ENCODE measurements around the gene SOWAHB.

The SOWAHB gene, protein sequence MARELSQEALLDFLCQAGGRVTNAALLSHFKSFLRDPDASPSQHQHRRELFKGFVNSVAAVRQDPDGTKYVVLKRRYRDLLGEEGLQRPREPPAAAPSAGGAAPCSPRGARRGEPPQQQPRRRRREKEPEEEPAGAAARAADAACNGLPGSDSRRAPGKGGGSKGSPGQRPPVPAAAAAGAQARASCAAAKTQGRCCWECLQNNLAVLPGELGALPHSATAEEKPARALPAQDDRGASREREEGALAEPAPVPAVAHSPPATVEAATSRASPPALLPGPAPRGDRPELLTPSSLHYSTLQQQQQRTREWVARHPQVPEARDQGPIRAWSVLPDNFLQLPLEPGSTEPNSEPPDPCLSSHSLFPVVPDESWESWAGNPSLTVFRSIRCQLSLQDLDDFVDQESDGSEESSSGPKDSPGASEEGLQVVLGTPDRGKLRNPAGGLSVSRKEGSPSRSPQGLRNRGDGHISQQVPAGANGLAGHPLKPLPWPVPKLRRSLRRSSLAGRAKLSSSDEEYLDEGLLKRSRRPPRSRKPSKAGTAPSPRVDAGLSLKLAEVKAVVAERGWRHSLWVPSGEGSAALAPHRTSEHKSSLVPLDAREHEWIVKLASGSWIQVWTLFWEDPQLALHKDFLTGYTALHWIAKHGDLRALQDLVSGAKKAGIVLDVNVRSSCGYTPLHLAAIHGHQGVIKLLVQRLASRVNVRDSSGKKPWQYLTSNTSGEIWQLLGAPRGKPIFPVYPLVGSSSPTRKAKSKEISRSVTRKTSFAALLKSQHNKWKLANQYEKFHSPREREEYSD

DNA sequence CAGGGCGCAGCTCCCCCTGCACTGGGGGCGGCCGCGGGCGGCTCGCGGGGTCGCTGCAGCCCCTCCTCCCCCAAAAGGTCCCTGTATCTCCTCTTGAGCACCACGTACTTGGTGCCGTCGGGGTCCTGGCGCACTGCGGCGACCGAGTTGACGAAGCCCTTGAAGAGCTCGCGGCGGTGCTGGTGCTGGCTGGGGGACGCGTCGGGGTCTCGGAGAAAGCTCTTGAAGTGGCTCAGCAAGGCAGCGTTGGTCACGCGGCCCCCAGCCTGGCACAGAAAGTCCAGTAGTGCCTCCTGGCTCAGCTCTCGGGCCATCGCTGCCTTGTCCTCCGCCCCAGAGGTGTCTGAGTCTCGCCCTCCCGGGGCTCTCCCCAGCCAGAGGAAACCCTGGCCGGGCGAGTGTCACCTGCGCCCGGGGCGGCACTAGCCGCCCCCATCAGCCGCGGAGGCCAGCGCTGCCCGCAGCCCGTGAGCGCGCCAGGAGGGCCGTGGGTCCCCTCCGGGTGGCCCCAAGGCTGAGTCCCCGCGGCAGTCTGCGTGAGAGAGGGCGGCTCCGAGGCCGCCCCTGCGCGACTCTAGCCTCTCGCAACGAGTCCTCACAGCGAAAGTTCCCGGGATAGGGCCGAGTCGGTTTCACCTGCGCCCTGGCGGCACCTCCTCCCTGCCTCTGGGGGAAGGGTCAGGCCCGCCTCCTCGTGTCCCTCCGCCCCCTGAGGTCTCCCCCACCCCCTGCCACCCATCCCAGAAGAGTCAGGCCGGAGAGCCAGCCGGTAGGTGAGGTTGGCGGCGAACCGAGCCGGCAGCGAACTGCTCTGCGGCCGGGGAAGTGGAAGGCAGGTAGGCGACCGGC lies at the start of gene SOWAHB:
TSS of gene SOWAHB (minus strand) at position 609 of the 849 bp plus-strand sequence. CDS start at position 314, 295 bp downstream.
- no peak for DNase-seq

DNA sequence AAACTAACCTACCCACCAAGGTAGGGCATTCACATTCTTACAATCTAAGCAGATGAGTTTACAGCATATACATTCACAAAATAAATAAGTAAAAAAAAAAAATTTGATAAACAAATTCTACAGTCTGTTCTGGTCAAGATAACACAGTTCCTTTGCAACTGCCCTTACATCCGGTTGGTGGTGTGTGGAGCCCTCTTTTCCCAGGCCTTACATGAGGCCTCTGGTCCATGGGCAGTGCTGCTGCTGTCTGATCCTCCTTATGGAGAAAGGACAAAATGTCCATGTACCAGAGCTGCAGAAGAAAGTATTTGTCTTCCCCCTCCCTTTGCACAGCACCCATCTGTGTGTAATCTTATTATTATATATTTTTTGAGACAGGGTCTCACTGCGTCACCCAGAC lies 49.4 kb upstream of the SOWAHB start:
- DNase-seq, result no peak

DNA sequence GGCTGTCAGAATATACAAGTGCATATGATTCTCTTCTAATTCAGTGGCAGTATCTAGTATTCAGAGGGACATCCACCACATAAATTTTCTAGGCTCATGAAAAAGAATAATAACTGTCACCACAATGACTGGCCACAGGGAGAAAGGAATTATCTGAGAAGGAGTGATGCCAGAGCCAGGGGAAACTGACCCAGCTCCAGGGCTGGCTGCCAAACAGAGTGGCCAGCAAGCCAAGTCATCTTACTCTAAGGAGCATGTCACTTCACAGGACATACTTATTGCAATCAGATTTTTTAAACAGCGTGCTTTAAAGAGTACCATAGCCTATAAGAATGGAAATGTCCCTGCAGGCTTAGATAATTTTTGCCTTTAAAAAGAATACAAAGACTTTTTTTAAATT lies 45.8 kb upstream of the SOWAHB start:
- no peak for DNase-seq

DNA sequence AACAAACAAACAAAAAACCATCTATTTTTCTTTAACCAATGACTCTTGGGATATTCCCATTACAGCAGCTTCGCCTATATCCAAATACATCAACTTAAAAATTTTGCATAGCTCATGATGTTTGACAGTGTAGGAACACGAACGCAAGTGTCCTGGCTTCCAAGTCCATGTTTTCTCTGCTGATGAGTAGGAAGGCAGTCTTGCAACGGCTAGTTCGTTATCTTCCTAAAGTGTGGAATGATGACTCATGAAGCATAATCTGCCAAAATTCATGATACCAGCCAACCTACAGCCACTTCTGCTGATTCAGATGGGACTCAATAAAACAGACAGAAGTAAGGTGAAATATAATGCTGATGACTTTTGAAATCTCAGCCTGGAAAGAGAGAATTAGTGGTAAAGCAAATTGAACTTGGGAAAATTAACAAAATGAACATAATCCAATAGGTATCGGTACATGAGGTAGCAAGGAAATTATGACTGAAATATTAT lies 45.2 kb upstream of the SOWAHB start:
- no peak for DNase-seq

DNA sequence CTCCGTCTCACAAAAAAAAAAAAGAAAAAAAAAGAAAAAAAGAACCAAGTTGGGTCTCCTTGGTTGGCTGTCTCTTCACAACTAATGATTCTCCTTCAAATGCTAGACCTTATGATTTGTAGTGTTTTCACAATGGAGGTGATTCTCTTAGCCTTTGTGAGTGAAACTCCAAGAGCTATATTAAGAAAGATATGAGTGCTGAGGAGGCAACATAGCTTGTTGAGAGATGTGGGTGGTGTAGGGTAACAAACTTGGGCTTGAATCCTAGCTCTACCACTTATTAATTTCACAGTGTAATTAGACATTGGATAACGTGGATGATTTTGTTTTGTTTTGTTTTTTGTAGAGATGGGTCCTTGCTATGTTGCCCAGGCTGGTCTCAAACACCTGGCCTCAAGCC lies 41.2 kb upstream of the SOWAHB start:
- no peak for DNase-seq

DNA sequence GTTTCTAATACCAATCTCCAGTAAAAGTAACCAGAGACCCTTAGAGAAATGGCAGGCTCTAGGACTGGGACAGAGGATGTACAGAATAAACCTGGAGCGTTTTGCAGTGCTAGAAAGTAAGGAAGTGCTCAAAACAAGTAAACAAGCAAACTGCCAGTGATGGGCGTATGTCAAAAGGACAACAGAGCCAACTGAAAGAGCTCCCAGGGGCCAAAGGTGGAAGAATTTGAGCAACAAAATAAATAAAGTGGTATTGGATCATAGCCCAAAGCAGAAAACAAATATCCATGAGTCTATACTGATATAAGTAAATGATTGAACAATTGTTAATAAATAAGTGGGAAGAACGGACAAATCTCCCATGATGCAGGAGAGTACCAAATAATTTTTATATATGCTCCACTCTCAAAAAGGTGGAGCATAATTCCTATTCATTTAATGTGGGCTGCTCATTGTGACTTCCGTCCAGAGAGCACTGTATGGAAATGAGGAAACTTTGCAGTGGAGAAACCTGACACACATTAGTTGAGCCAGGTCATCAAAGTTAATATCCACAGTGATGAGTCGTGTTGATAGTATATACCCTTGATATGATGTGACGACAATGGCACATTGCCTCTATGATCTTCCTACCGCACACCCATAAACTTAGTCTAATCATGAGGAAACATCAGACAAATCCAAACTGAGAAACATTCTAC lies 33.8 kb upstream of the SOWAHB start:
- DNase-seq, result no peak

DNA sequence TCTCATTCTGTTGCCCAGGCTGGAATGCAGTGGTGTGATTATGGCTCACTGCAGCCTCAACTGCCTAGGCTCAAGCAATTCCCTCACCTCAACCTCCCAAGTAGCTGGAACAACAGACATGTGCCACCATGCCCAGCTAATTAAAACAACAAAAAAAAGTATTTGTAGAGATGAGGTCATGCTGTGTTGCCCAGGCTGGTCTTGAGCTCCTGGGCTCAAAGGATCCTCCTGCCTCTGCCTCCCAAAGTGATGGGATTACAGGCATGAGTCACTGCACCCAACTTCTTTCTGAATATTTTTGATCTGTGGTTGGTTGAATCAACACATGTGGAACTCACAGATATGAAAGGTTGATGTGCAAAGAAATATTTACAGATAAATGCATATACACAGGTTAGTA lies 33.1 kb upstream of the SOWAHB start:
- DNase-seq, result no peak

DNA sequence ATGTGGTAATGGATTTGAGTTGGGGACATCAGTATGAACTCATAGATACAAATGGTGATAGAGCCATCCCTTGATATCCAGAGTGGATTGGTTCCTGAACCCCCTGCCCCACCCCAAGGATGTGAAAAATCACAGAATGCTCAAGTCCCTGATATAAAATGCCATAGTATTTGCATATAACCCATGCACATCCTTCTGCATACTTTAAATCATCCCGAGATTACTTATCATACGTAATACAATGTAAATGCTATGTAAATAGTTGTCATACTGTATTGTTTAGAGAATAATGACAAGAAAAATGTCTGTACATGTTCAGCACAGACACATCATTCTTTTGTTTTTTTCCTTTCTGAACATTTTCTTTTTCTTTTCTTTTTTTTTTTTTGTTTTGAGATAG lies 32.7 kb upstream of the SOWAHB start:
- DNase-seq, result no peak

DNA sequence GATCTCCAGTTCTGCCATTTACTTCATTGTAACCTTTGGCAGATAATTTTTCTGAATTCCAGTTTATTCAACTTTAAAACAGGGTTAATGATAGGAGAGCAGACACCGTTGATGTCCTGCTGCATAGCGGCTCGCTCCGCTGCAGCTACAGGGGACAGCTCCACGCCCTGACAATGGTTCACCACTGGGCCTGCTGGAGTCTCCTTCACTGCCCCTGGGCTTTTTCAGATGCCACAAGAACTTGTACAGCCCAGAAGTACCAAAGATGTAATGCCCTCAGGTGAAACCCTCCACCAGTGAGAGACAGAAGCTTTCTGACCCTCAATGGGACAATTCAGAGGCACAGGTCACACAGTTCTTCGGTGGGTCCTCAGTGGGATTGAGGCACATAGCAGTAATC lies 28.9 kb upstream of the SOWAHB start:
- DNase-seq, result no peak

DNA sequence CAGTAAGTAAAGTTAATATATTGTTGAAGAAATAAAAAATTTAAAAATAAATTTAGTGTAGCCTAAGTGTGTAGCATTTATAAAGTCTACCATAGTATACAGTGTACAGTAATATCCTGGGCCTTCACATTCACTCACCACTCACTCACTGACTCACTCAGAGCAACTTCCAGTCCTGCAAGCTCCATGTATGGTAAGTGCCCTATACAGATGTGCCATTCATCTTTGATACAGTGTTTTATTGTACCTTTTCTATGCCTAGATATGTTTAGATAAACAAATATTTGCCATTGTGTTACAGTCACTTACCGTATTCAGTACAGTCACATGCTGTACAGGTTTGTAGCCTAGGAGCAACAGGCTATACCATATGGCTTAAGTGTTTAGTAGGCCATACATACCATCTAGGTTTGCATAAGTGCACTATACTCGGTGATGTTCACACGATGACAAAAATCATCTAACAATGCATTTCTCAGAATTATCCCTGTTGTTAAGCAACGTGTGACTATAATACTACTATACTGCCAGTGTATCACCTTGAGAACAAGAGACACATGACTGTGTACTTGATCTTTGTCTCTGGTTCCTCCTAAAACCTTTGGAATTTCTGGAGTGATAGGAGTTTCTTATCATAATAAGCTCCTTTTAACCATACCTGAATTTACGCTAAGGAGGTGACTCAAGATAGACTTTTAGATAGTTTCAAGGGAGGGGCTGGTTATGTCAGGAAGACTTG lies 25.8 kb upstream of the SOWAHB start:
- no peak for DNase-seq

DNA sequence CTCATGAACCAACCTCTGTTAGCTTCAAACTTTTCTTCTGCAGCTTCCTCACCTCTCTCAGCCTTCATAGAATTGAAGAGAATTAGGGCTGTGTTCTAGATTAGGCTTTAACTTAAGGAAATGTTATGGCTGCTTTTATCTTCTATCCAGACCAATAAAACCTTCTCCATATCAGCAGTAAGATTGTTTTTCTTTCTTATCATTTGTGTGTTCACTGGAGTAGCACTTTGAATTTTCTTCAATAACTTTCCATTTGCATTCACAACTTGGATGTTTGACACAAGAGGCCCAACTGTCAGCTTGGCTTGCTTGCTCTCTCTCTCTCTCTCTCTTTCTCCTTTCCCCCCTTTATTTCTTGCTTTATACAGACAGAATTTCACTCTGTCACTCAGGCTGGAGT lies 22.8 kb upstream of the SOWAHB start:
- DNase-seq, result no peak

DNA sequence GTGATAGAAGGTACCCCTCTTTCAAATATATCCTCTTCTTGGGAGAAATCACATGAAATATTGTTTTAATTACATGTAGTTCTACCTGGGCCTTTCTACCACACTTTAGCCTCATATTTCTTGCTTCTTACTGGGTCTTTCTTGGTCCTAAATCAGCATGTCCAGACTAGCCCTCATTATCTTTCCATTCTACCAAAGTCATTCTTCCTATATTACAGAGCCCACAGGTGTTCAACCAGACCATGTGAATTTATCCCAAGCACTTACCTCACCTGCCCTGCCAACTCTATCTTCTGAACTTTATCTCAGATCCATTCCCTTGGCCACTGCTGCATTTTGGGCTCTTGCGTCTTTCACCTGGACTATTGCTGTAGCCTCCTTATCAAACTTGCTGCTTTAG lies 11.8 kb upstream of the SOWAHB start:
- DNase-seq, result no peak

DNA sequence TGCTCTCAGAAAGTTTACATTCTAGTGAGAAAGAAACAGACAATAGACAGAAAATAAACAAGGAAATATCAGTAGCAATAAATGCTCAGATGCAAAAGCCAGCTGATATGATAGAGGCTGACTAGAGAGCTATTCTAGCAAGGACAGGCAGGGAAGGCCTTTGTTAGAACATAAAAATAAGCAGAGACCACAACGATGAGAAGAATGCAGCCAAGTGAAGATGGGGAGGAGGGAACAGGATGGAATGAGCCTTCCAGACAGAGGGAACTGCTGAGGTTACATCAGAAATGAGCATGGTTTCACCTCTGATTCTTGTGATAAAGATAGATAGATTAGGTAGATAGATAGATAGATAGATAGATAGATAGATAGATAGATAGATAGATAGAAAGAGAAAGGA lies 7.6 kb upstream of the SOWAHB start:
- no peak for DNase-seq

DNA sequence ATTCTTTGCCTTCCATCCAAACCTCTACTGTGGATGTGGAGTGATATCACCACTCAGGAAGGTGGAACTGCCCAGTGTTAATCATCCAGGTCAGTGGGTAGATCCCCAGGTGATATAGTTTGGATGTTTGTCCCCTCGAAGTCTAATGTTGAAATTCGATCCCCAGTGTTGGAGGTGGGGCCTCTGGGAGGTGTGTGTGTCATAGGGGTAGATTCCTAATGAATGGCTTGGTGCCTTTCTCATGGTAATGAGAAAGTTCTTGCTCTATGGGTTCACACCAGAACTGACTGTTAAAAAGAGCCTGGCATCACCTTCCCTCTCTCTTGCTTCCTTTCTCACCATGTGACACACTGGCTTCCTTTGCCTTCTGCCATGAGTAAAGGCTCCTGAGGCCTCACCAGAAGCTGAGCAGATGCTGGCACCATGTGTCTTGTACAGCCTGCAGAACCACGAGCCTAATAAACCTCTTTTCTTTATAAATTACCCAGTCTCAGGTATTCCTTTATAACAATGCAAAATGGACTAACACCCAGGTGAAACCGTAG lies 6.8 kb upstream of the SOWAHB start:
- no peak for DNase-seq

DNA sequence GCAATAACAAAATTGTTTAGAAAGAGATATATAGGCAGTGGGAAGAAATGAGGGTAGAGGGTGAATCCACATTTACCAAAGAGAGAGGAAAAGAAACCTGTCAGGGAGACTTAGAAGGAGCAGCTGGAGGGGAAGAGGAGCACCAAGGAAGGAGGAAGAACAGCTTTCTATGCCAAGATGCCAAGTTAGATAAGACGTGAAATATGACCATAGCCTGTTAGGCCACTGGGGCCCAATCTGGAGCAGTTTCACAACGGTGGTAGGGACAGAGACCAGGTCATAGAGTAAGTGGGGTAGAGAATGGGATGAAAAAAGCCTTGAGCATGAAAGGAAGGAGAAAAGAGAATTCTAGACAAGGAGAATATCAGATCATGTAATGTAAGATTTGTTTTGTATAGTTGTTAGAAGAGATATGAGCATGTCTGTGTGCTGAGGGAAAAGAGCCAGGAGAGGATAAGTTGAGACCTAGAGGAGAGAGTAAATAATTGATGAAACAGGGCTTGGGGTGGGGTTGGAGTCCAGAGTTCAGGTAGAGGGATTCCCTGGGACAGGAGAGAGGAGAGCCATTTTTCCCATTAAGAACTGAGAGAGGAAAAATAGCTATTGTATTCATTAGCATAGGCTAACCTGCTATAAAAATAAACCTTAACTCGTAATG lies 4.4 kb upstream of the SOWAHB start:
- DNase-seq, result no peak

DNA sequence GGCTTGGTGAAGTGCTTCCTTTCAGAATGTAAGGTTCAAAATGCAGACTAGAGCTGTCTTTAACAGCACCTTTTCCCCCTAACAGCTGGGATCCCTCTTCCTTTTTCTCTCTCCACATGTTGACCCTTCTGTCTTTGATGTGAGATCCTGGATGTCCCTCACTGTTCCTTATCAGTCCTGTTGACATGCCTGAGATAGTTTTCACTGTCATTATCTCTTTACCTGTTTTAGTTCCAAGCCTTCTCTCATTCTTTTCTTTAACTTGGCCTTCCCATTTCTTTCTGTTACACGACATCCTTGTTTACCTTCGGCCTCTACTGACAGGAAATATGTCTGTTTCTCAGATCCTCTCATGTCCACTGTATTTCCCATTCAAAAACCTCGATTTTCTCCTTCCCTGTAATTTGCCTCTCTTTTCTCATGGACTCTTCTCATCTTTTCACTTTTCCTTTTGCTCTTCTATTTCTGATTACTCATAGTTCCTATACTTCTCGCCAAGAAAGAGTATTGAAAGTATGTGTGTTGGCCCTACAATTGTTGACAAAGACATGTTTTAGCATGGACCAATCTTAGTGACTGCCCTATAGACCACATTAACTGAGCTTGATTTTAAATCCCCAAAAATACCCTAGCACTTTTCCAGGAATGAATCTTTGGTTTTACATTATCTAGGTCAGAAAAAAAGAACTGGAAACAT lies 1.2 kb upstream of the SOWAHB start:
- DNase-seq, result no peak

DNA sequence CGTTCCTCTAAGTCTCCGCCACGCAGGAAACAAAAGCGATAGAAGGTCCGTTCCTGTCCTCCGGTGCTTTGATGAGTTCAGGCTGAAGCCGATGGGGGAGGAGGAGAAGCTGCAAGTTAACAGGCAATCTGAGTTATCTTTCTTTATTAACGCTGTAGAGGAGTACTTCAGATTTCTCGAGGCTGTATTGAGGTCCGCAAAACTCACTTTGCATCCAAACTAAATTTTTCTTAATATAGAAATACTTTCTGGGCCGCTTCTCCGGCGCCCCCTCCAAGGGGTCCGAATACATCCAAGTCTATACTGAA lies 395 bp upstream of the SOWAHB start:
- DNase-seq, result no peak

DNA sequence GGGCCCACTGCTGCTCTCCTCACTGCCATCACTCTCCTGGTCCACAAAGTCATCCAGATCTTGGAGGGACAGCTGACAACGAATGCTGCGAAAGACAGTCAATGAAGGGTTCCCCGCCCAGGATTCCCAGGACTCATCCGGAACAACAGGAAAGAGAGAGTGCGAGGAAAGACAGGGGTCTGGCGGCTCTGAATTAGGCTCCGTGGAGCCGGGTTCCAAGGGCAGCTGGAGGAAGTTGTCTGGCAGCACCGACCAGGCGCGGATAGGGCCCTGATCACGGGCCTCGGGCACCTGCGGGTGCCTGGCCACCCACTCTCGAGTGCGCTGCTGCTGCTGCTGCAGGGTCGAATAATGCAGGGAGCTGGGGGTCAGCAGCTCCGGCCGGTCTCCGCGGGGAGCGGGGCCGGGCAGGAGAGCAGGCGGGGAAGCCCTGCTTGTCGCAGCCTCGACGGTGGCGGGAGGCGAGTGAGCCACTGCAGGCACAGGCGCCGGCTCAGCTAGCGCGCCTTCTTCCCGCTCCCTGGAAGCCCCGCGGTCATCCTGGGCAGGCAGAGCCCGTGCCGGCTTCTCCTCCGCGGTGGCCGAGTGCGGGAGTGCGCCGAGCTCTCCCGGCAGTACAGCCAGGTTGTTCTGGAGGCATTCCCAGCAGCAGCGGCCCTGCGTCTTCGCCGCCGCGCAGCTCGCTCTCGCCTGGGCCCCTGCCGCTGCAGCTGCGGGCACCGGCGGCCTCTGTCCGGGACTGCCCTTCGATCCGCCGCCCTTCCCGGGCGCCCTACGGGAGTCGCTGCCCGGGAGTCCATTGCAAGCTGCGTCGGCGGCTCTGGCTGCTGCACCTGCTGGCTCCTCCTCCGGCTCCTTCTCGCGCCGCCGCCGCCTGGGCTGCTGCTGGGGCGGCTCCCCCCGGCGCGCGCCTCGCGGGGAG lies 1.1 kb downstream of the SOWAHB start:
- DNase-seq, result no peak

DNA sequence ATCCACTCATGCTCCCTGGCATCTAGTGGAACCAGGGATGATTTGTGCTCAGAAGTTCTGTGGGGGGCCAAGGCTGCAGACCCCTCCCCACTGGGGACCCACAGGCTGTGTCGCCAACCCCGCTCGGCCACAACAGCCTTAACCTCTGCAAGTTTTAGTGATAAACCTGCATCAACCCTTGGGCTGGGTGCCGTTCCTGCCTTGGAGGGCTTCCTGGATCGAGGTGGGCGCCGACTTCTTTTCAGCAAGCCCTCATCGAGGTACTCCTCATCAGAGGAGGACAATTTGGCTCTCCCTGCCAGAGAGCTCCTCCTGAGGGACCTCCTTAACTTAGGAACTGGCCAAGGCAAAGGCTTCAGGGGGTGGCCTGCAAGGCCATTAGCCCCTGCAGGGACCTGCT lies 1.9 kb downstream of the SOWAHB start:
- no peak for DNase-seq
